Measurements from ENCODE around the gene SMARCA4. TPM values are rescaled to one million over a fixed set of nuclear protein-coding genes. Genes with fewer than 3 reads are reported as not detected.
"Not testable (repeated sequence)": the region's sequence is repeated elsewhere in the genome, so short reads cannot be mapped to it uniquely, and the experiment has no call there.

SMARCA4 gene
- total RNA-seq, 1 donor = 36.0 TPM

- no peaks in the 10 kb centered on the region for H3K27me3 ChIP-seq (ENCODE audit: insufficient read depth, low read length)
- no peaks in the 10 kb centered on the region for H3K9me3 ChIP-seq (ENCODE audit: low read depth, low read length)
- H3K4me1 ChIP-seq (ENCODE audit: insufficient read depth, low read length) = peaks cover 14% of the 10 kb centered on the region
- no peak overlapping the region for H3K4me3 ChIP-seq (ENCODE audit: low read length)
These were observed 23.4 kb downstream of the SMARCA4 start for GRCh38 chr19:10984166-10984735.

GRCh38 chr19:10985502-10985901 is 24.7 kb downstream of the SMARCA4 start:
- peaks cover 5% of the 10 kb centered on the region for H3K4me1 ChIP-seq (ENCODE audit: insufficient read depth, low read length)
- H3K4me3 ChIP-seq (ENCODE audit: low read length) = no peak overlapping the region
- no peaks in the 10 kb centered on the region for H3K27me3 ChIP-seq (ENCODE audit: insufficient read depth, low read length)
- H3K9me3 ChIP-seq (ENCODE audit: low read depth, low read length) = no peaks in the 10 kb centered on the region

GRCh38 chr19:10986301-10987127 is 25.7 kb downstream of the SMARCA4 start:
- H3K4me3 ChIP-seq (ENCODE audit: low read length) = no peak overlapping the region
- no peaks in the 10 kb centered on the region for H3K9me3 ChIP-seq (ENCODE audit: low read depth, low read length)
- H3K4me1 ChIP-seq (ENCODE audit: insufficient read depth, low read length) = no peaks in the 10 kb centered on the region
- H3K27me3 ChIP-seq (ENCODE audit: insufficient read depth, low read length) = no peaks in the 10 kb centered on the region

GRCh38 chr19:10987571-10988297 is 26.9 kb downstream of the SMARCA4 start:
- Histone ChIP-seq H3K27me3 (ENCODE audit: insufficient read depth, low read length) (no peaks in the 10 kb centered on the region), H3K4me3 (ENCODE audit: low read length) (no peak overlapping the region), H3K9me3 (ENCODE audit: low read depth, low read length) (no peaks in the 10 kb centered on the region), H3K4me1 (ENCODE audit: insufficient read depth, low read length) (no peaks in the 10 kb centered on the region)

- H3K9me3 ChIP-seq (ENCODE audit: low read depth, low read length) = no peaks in the 10 kb centered on the region
- no peak overlapping the region for H3K4me3 ChIP-seq (ENCODE audit: low read length)
- no peaks in the 10 kb centered on the region for H3K27me3 ChIP-seq (ENCODE audit: insufficient read depth, low read length)
- no peaks in the 10 kb centered on the region for H3K4me1 ChIP-seq (ENCODE audit: insufficient read depth, low read length)
These were observed 27.6 kb downstream of the SMARCA4 start for GRCh38 chr19:10988380-10988779.

GRCh38 chr19:10988921-10989320 is 28.1 kb downstream of the SMARCA4 start:
- H3K9me3 ChIP-seq (ENCODE audit: low read depth, low read length) = no peaks in the 10 kb centered on the region
- no peaks in the 10 kb centered on the region for H3K27me3 ChIP-seq (ENCODE audit: insufficient read depth, low read length)
- no peak overlapping the region for H3K4me3 ChIP-seq (ENCODE audit: low read length)
- no peaks in the 10 kb centered on the region for H3K4me1 ChIP-seq (ENCODE audit: insufficient read depth, low read length)

- Histone ChIP-seq H3K27me3 (ENCODE audit: insufficient read depth, low read length) (no peaks in the 10 kb centered on the region), H3K9me3 (ENCODE audit: low read depth, low read length) (no peaks in the 10 kb centered on the region), H3K4me3 (ENCODE audit: low read length) (no peak overlapping the region), H3K4me1 (ENCODE audit: insufficient read depth, low read length) (no peaks in the 10 kb centered on the region)
These were observed 30.2 kb downstream of the SMARCA4 start for GRCh38 chr19:10991076-10991475.

- Histone ChIP-seq H3K9me3 (ENCODE audit: low read depth, low read length) (no peaks in the 10 kb centered on the region), H3K27me3 (ENCODE audit: insufficient read depth, low read length) (no peaks in the 10 kb centered on the region), H3K4me3 (ENCODE audit: low read length) (no peak overlapping the region), H3K4me1 (ENCODE audit: insufficient read depth, low read length) (no peaks in the 10 kb centered on the region)
These were observed 30.8 kb downstream of the SMARCA4 start for GRCh38 chr19:10991521-10992081.

- H3K27me3 ChIP-seq (ENCODE audit: insufficient read depth, low read length); H3K4me1 ChIP-seq (ENCODE audit: insufficient read depth, low read length); H3K9me3 ChIP-seq (ENCODE audit: low read depth, low read length); H3K4me3 ChIP-seq (ENCODE audit: low read length): not testable (repeated sequence)
These were observed 31.3 kb downstream of the SMARCA4 start for GRCh38 chr19:10992174-10992573.

- Histone ChIP-seq H3K4me3 (ENCODE audit: low read length) (no peak overlapping the region), H3K4me1 (ENCODE audit: insufficient read depth, low read length) (no peaks in the 10 kb centered on the region), H3K9me3 (ENCODE audit: low read depth, low read length) (no peaks in the 10 kb centered on the region), H3K27me3 (ENCODE audit: insufficient read depth, low read length) (no peaks in the 10 kb centered on the region)
These were observed 35.2 kb downstream of the SMARCA4 start for GRCh38 chr19:10995926-10996600.

- Histone ChIP-seq H3K27me3 (ENCODE audit: insufficient read depth, low read length) (no peaks in the 10 kb centered on the region), H3K4me1 (ENCODE audit: insufficient read depth, low read length) (peaks cover 4% of the 10 kb centered on the region), H3K9me3 (ENCODE audit: low read depth, low read length) (no peaks in the 10 kb centered on the region), H3K4me3 (ENCODE audit: low read length) (no peak overlapping the region)
These were observed 37.3 kb downstream of the SMARCA4 start for GRCh38 chr19:10998045-10998533.

GRCh38 chr19:10998666-10999065 is 37.8 kb downstream of the SMARCA4 start:
- Histone ChIP-seq H3K27me3 (ENCODE audit: insufficient read depth, low read length) (no peaks in the 10 kb centered on the region), H3K4me3 (ENCODE audit: low read length) (no peak overlapping the region), H3K4me1 (ENCODE audit: insufficient read depth, low read length) (peaks cover 8% of the 10 kb centered on the region)

GRCh38 chr19:11005521-11005920 is 44.7 kb downstream of the SMARCA4 start:
- Histone ChIP-seq H3K4me1 (ENCODE audit: insufficient read depth, low read length) (peaks cover 15% of the 10 kb centered on the region), H3K9me3 (ENCODE audit: low read depth, low read length) (no peaks in the 10 kb centered on the region), H3K4me3 (ENCODE audit: low read length) (no peak overlapping the region), H3K27me3 (ENCODE audit: insufficient read depth, low read length) (no peaks in the 10 kb centered on the region)

More at GRCh38 chr19:10998666-10999065, 37.8 kb downstream of the SMARCA4 start:
- H3K9me3 ChIP-seq (ENCODE audit: low read depth, low read length) = no peaks in the 10 kb centered on the region

- Histone ChIP-seq H3K4me1 (ENCODE audit: insufficient read depth, low read length) (peaks cover 15% of the 10 kb centered on the region), H3K27me3 (ENCODE audit: insufficient read depth, low read length) (no peaks in the 10 kb centered on the region), H3K9me3 (ENCODE audit: low read depth, low read length) (no peaks in the 10 kb centered on the region), H3K4me3 (ENCODE audit: low read length) (no peak overlapping the region)
These were observed 46.6 kb downstream of the SMARCA4 start for GRCh38 chr19:11007385-11007784.
